ENCODE data around the gene KMT5C.
A peak's percentile ranks its signal among the peaks of the same experiment; 100 is the strongest.

KMT5C gene

DNA sequence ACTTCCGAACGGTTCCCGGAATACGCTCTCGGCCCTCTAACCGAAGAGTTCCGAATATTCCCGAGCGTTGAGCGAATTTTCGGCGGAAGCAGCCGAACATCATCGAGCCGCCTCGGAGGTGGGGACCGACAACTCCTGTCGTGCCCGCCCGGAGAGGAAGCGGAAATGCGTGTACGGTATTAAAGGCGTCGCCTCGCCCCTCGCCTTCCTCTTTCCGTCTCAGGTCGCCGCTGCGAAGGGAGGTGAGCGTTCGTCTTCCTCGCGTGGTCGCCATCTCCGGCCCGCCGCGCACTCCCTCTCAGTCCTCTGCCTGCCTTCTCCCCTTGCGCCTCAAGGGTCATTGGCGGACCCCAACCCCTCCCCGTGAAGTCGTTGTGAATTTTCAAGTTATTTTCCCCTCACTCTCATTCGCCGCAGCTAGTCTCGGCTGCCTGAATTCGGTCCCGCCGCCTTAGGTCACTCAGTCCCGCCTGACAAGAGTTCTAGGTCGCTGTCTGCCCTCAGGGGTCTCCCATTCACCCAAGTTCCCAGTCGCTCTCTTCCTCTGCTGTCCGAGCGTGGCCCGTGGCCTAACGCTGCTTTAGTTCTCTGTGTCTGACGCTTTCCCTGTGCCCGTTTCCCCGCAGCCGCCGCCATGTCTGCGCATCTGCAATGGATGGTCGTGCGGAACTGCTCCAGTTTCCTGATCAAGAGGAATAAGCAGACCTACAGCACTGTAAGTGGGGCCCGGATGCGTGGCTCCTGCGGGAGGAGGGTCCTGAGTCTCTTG lies 46.2 kb downstream of the KMT5C start, which contains the start of gene RPL28:
Gene RPL28, plus strand, starts transcription at position 209 of the 769 bp plus-strand sequence. Its CDS starts 426 bp downstream, at position 635.
- peak within 1 kb of the TSS; percentile 95 for H3K4me3 ChIP-seq (ENCODE audit: low read depth, low read length)
- DNase-seq (ENCODE audit: low read depth), result peak; percentile 95

DNA sequence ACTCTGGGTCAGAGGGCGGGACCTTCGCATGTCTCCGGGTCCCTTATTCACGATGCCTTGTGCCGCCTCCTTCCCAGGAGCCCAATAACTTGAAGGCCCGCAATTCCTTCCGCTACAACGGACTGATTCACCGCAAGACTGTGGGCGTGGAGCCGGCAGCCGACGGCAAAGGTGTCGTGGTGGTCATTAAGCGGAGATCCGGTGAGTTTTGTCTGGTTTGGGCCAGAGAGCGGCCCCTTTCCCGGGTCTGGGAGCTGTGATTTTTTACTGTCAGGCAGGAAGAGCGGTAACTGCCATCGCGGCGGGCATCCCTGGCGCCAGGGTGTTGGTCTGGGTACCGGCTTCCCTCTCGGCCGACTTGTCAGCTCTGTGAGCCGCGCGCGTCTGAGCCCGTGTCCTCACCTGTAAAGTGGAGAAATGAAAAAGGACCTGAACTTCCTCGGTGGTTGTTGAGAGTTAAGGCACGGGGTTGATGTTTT lies 46.9 kb downstream of the KMT5C start:
- DNase-seq (ENCODE audit: low read depth), result no peak
- TF ChIP-seq POLR2A (IDR thresholded peaks at IDR 0.05; ENCODE audit: extremely low read depth, insufficient read length), result no peak
- TF ChIP-seq, protein P1, sequence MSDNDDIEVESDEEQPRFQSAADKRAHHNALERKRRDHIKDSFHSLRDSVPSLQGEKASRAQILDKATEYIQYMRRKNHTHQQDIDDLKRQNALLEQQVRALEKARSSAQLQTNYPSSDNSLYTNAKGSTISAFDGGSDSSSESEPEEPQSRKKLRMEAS (IDR thresholded peaks at IDR 0.05; ENCODE audit: low read depth, low read length), result no peak
- no peak for TF ChIP-seq MYC (IDR thresholded peaks at IDR 0.05; ENCODE audit: low read depth, low read length)
- TF ChIP-seq, protein P2, sequence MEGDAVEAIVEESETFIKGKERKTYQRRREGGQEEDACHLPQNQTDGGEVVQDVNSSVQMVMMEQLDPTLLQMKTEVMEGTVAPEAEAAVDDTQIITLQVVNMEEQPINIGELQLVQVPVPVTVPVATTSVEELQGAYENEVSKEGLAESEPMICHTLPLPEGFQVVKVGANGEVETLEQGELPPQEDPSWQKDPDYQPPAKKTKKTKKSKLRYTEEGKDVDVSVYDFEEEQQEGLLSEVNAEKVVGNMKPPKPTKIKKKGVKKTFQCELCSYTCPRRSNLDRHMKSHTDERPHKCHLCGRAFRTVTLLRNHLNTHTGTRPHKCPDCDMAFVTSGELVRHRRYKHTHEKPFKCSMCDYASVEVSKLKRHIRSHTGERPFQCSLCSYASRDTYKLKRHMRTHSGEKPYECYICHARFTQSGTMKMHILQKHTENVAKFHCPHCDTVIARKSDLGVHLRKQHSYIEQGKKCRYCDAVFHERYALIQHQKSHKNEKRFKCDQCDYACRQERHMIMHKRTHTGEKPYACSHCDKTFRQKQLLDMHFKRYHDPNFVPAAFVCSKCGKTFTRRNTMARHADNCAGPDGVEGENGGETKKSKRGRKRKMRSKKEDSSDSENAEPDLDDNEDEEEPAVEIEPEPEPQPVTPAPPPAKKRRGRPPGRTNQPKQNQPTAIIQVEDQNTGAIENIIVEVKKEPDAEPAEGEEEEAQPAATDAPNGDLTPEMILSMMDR (IDR thresholded peaks at IDR 0.05; ENCODE audit: low read depth, low read length), result no peak
- peak overlapping the region; percentile 95 for H3K4me3 ChIP-seq (ENCODE audit: low read depth, low read length)

More for the DNA sequence above, 46.2 kb downstream of the KMT5C start, which contains the start of gene RPL28:
- TF ChIP-seq MYC (IDR thresholded peaks at IDR 0.05; ENCODE audit: low read depth, low read length) (peak; percentile 68; the same call in 1 of the 2 replicates), POLR2A (IDR thresholded peaks at IDR 0.05; ENCODE audit: extremely low read depth, insufficient read length) (peak; percentile 97)
- TF ChIP-seq, protein P2 (IDR thresholded peaks at IDR 0.05; ENCODE audit: low read depth, low read length), result no peak
- TF ChIP-seq, protein P1 (IDR thresholded peaks at IDR 0.05; ENCODE audit: low read depth, low read length), result peak; percentile 38; the same call in 1 of the 2 replicates

DNA sequence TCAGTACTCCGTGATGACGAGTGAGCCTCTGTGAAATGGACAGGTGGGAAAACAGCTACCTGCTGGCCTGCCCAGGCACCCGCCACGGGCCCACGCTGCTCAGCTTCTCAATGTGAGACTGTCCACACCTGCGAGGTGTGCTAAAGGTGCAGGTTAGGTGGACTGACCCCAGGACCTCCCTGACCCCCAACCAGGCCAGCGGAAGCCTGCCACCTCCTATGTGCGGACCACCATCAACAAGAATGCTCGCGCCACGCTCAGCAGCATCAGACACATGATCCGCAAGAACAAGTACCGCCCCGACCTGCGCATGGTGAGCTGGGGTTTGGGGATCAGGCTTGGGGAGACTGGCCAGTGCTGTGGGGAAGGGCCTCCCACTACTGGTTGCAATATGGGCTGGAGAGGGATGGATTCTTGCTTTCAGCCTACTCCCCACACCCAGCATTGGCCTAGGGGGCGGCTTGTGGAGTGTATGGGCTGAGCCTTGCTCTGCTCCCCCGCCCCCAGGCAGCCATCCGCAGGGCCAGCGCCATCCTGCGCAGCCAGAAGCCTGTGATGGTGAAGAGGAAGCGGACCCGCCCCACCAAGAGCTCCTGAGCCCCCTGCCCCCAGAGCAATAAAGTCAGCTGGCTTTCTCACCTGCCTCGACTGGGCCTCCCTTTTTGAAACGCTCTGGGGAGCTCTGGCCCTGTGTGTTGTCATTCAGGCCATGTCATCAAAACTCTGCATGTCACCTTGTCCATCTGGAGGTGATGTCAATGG lies 48.2 kb downstream of the KMT5C start:
- TF ChIP-seq, protein P2 (IDR thresholded peaks at IDR 0.05; ENCODE audit: low read depth, low read length), result no peak
- H3K4me3 ChIP-seq (ENCODE audit: low read depth, low read length), result peak overlapping the region; percentile 95
- DNase-seq (ENCODE audit: low read depth), result no peak

DNA sequence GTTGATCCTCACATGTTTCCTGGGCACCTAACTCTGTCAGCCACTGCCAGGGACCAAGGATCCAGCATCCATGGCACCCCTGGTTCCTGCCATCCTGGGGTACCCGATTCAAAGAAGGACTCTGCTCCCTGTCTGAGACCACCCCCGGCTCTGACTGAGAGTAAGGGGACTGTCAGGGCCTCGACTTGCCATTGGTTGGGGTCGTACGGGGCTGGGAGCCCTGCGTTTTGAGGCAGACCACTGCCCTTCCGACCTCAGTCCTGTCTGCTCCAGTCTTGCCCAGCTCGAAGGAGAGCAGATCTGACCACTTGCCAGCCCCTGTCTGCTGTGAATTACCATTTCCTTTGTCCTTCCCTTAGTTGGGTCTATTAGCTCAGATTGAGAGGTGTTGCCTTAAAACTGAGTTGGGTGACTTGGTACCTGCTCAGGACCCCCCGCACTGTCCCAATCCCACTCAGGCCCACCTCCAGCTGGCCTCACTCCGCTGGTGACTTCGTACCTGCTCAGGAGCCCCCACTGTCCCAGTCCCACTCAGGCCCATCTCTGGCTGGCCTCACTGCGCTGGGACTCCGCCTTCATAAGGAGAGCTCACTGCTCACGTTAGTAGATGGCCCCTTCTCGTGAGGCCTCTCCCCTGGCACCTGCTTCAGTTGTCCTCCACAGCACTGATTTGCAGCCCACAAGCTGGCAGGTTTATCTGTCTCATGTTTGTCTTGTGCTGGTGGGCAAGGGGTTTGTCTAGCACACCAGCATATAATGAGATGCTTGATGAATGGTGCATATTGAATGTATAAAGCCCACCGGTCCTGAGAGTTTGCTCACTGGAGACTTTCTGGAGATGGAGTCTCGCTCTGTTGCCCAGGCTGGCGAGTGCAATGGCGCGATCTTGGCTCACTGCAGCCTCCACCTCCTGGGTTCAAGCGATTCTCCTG lies 50.0 kb downstream of the KMT5C start:
- H3K4me3 ChIP-seq (ENCODE audit: low read depth, low read length), result no peak overlapping the region
- TF ChIP-seq, protein P1 (IDR thresholded peaks at IDR 0.05; ENCODE audit: low read depth, low read length), result no peak
- TF ChIP-seq, protein P2 (IDR thresholded peaks at IDR 0.05; ENCODE audit: low read depth, low read length), result no peak
- no peak for TF ChIP-seq POLR2A (IDR thresholded peaks at IDR 0.05; ENCODE audit: extremely low read depth, insufficient read length)
- TF ChIP-seq MYC (IDR thresholded peaks at IDR 0.05; ENCODE audit: low read depth, low read length), result no peak
- no peak for DNase-seq (ENCODE audit: low read depth)

DNA sequence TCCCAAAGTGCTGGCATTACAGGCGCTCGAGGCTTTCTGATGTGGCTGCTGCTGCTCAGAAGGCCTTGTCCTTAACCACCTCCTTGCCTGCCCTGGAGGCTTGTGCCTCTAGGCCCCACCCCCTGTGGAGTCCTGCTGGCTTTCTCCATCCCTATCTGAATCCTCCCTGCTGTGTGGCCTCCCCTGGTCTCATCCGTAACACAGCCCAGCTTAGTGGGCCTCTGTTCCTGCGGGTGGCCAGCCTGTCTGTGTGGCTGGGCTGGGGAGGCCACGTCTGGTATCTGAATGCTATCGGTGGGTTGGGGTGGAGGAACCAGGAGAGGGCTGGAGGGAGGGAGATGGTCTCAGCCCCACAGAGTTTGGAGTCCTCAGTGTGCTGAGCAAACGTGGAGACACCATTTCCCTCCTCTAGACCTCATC lies 50.8 kb downstream of the KMT5C start:
- no peak for DNase-seq (ENCODE audit: low read depth)
- TF ChIP-seq POLR2A (IDR thresholded peaks at IDR 0.05; ENCODE audit: extremely low read depth, insufficient read length) (no peak), MYC (IDR thresholded peaks at IDR 0.05; ENCODE audit: low read depth, low read length) (no peak)
- TF ChIP-seq, protein P2 (IDR thresholded peaks at IDR 0.05; ENCODE audit: low read depth, low read length), result no peak
- TF ChIP-seq, protein P1 (IDR thresholded peaks at IDR 0.05; ENCODE audit: low read depth, low read length), result no peak
- H3K4me3 ChIP-seq (ENCODE audit: low read depth, low read length), result no peak overlapping the region
